NCI-H1105 treated with DMSO at 0.1 percent for 48 hours (cell line): ENCODE results near the gene ZNRF3.
A peak's percentile ranks its signal among the peaks of the same experiment; 100 is the strongest.
"Not testable (repeated sequence)": the region's sequence is repeated elsewhere in the genome, so short reads cannot be mapped to it uniquely, and the experiment has no call there.

Source experiments
- DNase-seq: peaks from one replicate; lab custom pipeline; 2025; lab: John Stamatoyannopoulos, UW

Gene ZNRF3

GRCh38 chr22:28882878-28883656 lies at the start of gene ZNRF3:
Gene ZNRF3, plus strand, starts transcription at chr22:28883572. Its CDS starts 195 bp downstream, at chr22:28883767.
- DNase-seq = peak; percentile 84

GRCh38 chr22:28835630-28836189 lies 47.7 kb upstream of the ZNRF3 start:
- DNase-seq = no peak

GRCh38 chr22:28837640-28838039 lies 45.7 kb upstream of the ZNRF3 start:
- DNase-seq = no peak

GRCh38 chr22:28838971-28839370 lies 44.4 kb upstream of the ZNRF3 start:
- no peak for DNase-seq

- no peak for DNase-seq
Measured at GRCh38 chr22:28841111-28841510, 42.3 kb upstream of the ZNRF3 start.

GRCh38 chr22:28843633-28844032 lies 39.7 kb upstream of the ZNRF3 start:
- no peak for DNase-seq

- not testable (repeated sequence) for DNase-seq
Measured at GRCh38 chr22:28844277-28844676, 39.1 kb upstream of the ZNRF3 start.

- no peak for DNase-seq
Measured at GRCh38 chr22:28846994-28847393, 36.4 kb upstream of the ZNRF3 start.

GRCh38 chr22:28855355-28856094 lies 27.8 kb upstream of the ZNRF3 start:
- peak; percentile 60 for DNase-seq

GRCh38 chr22:28856095-28856455 lies 27.3 kb upstream of the ZNRF3 start:
- no peak for DNase-seq

GRCh38 chr22:28857288-28857687 lies 26.1 kb upstream of the ZNRF3 start:
- no peak for DNase-seq

GRCh38 chr22:28864878-28865596 lies 18.3 kb upstream of the ZNRF3 start:
- no peak for DNase-seq

- no peak for DNase-seq
Measured at GRCh38 chr22:28867191-28867590, 16.2 kb upstream of the ZNRF3 start.

- not testable (repeated sequence) for DNase-seq
Measured at GRCh38 chr22:28868389-28868788, 15.0 kb upstream of the ZNRF3 start.

GRCh38 chr22:28869736-28870135 lies 13.6 kb upstream of the ZNRF3 start:
- DNase-seq = no peak

- no peak for DNase-seq
Measured at GRCh38 chr22:28873183-28873963, 10.0 kb upstream of the ZNRF3 start.

- DNase-seq = no peak
Measured at GRCh38 chr22:28874061-28874460, 9.3 kb upstream of the ZNRF3 start.

- no peak for DNase-seq
Measured at GRCh38 chr22:28874811-28875320, 8.5 kb upstream of the ZNRF3 start.

GRCh38 chr22:28882545-28882877 lies 861 bp upstream of the ZNRF3 start:
- no peak for DNase-seq

GRCh38 chr22:28883657-28883916 lies 215 bp downstream of the ZNRF3 start:
- DNase-seq = no peak

GRCh38 chr22:28883917-28884746 lies 760 bp downstream of the ZNRF3 start:
- peak; percentile 18 for DNase-seq
